Gastroesophageal sphincter (tissue), 4 donors: ENCODE results near the gene ZNF318. TPM values are rescaled to one million over a fixed set of nuclear protein-coding genes. Genes with fewer than 3 reads are reported as not detected.

Source experiments
- ATAC-seq: fragments of 150-250 bp; one replicate; pipeline ENCODE4 v1.9.1; 2016; ENCODE audit warnings: mild to moderate bottlenecking, moderate library complexity
- H3K27ac ChIP-seq, 4 donors: fragments of 200-600 bp; sonication (generic) in 3 of 4; 1 replicate in 3 of 4; 2 replicates in 1 of 4; pipeline ENCODE4 v1.5.1; 2016 to 2019
- H3K27me3 ChIP-seq: fragments of 200-600 bp; sonication (generic); one replicate; pipeline ENCODE4 v1.5.1; 2019
- H3K36me3 ChIP-seq, 2 donors: fragments of 200-600 bp; sonication (generic); one replicate each; pipeline ENCODE4 v1.5.1; 2019; ENCODE audit warnings: control low read depth in 1 of 2
- H3K4me1 ChIP-seq, 3 donors: fragments of 200-600 bp; sonication (generic); 1 replicate in 2 of 3; 2 replicates in 1 of 3; pipeline ENCODE4 v1.5.1; 2016 to 2019; ENCODE audit warnings: control low read depth in 2 of 3
- H3K4me3 ChIP-seq, 2 donors: fragments of 200-600 bp; sonication (generic); one replicate each; pipeline ENCODE4 v1.5.1; 2019; ENCODE audit warnings: mild to moderate bottlenecking in 1 of 2, moderate library complexity in 1 of 2
- H3K9me3 ChIP-seq, 3 donors: fragments of 200-600 bp; sonication (generic); one replicate each; pipeline ENCODE4 v1.5.1; 2017 to 2019; ENCODE audit warnings: control low read depth in 2 of 3
- CTCF ChIP-seq, 4 experiments: fragments of 200-600 bp in 2 of 4; fragments of 450-650 bp in 2 of 4; sonication (generic) in 1 of 4; IDR thresholded peaks; one replicate each; pipeline ENCODE4 v1.5.1; 2017 to 2019; ENCODE audit warnings: antibody characterized with exemption in 4 of 4, mild to moderate bottlenecking in 2 of 4, moderate library complexity in 2 of 4
- EP300 ChIP-seq: sonication (generic); formaldehyde crosslinking; IDR thresholded peaks from one replicate; pipeline ENCODE4 v1.6.1; 2017; ENCODE audit warnings: antibody characterized with exemption, mild to moderate bottlenecking
- POLR2A ChIP-seq, 2 donors: fragments of 450-650 bp; IDR thresholded peaks; one replicate each; pipeline ENCODE4 v1.6.1; 2017; ENCODE audit warnings: antibody characterized with exemption in 2 of 2, mild to moderate bottlenecking in 2 of 2, moderate library complexity in 1 of 2
- POLR2AphosphoS5 ChIP-seq: sonication (generic); formaldehyde crosslinking; IDR thresholded peaks from one replicate; pipeline ENCODE4 v1.6.1; 2017; ENCODE audit warnings: antibody characterized with exemption
- WGBS, 2 donors: methylation state at CpG; one replicate each; pipeline ENCODE4 v1.1.5; 2018; ENCODE audit warnings: low coverage in 1 of 2; 5-methylcytosine and 5-hydroxymethylcytosine counted together
- total RNA-seq, 4 donors: library from RNA; depleted of rRNA; stranded (reverse); fragments of >200 nt; gene quantifications; one replicate each; pipeline ENCODE4 v1.1.0, GENCODE V29; 2016

The ZNF318 gene
- total RNA-seq, 4 donors from 2014 or later: 11.7 to 22.1 (median 18.4) TPM

- TF ChIP-seq EP300 (no peak), POLR2A (IDR thresholded peaks at IDR 0.05) (no peak), CTCF (IDR thresholded peaks at IDR 0.05) (no peak), POLR2AphosphoS5 (no peak)
- Histone ChIP-seq H3K4me3 (no peak overlapping the region), H3K36me3 (peaks cover 0 to 70% of the 10 kb centered on the region in 2 donors), H3K4me1 (no peaks in the 10 kb centered on the region), H3K9me3 (no peaks in the 10 kb centered on the region), H3K27ac (no peak overlapping the region), H3K27me3 (no peaks in the 10 kb centered on the region)
- ATAC-seq: no peak
Measured at GRCh38 chr6:43338243-43338642, 31.2 kb downstream of the ZNF318 start.

GRCh38 chr6:43336382-43336781 lies 33.1 kb downstream of the ZNF318 start:
- no peak overlapping the region for H3K4me3 ChIP-seq
- WGBS, 2 donors: 39 to 59% methylated on average over 3 of the region's 3 CpGs
- H3K9me3 ChIP-seq: no peaks in the 10 kb centered on the region
- no peak for TF ChIP-seq POLR2A (IDR thresholded peaks at IDR 0.05)
- TF ChIP-seq EP300: no peak
- no peak for TF ChIP-seq CTCF (IDR thresholded peaks at IDR 0.05)
- TF ChIP-seq POLR2AphosphoS5: no peak
- no peaks in the 10 kb centered on the region for H3K27me3 ChIP-seq
- no peak overlapping the region for H3K27ac ChIP-seq
- H3K4me1 ChIP-seq: no peaks in the 10 kb centered on the region
- ATAC-seq: no peak
- H3K36me3 ChIP-seq: peaks cover 0 to 52% of the 10 kb centered on the region in 2 donors

- no peak overlapping the region for H3K4me3 ChIP-seq
- H3K4me1 ChIP-seq: no peaks in the 10 kb centered on the region
- WGBS, 2 donors: 80 to 92% methylated on average over 1 to 3 of the region's 3 CpGs
- ATAC-seq: no peak
- no peaks in the 10 kb centered on the region for H3K27me3 ChIP-seq
- peaks cover 0 to 43% of the 10 kb centered on the region in 2 donors for H3K36me3 ChIP-seq
- no peaks in the 10 kb centered on the region for H3K9me3 ChIP-seq
- no peak overlapping the region for H3K27ac ChIP-seq
- TF ChIP-seq POLR2A (IDR thresholded peaks at IDR 0.05) (no peak), CTCF (IDR thresholded peaks at IDR 0.05) (no peak), POLR2AphosphoS5 (no peak), EP300 (no peak)
Measured at GRCh38 chr6:43335469-43335868, 34.0 kb downstream of the ZNF318 start.

- H3K27ac ChIP-seq: no peak overlapping the region
- WGBS, 2 donors: 22 to 58% methylated on average over 2 of the region's 2 CpGs
- TF ChIP-seq POLR2A (IDR thresholded peaks at IDR 0.05) (no peak), EP300 (no peak), CTCF (IDR thresholded peaks at IDR 0.05) (peak; percentile 28 to 68 (median 61)), POLR2AphosphoS5 (peak; percentile 16)
- H3K36me3 ChIP-seq: peaks cover 0 to 34% of the 10 kb centered on the region in 2 donors
- H3K9me3 ChIP-seq: no peaks in the 10 kb centered on the region
- ATAC-seq: peak; percentile 68
- no peaks in the 10 kb centered on the region for H3K4me1 ChIP-seq
- H3K4me3 ChIP-seq: no peak overlapping the region
- H3K27me3 ChIP-seq: no peaks in the 10 kb centered on the region
Measured at GRCh38 chr6:43334466-43335095, 34.9 kb downstream of the ZNF318 start.

GRCh38 chr6:43331891-43332290 lies 37.6 kb downstream of the ZNF318 start:
- WGBS, 2 donors: 71 to 81% methylated on average over 4 of the region's 4 CpGs
- H3K9me3 ChIP-seq: no peaks in the 10 kb centered on the region

More at GRCh38 chr6:43331891-43332290, 37.6 kb downstream of the ZNF318 start:
- Histone ChIP-seq H3K4me3 (no peak overlapping the region), H3K4me1 (no peaks in the 10 kb centered on the region), H3K36me3 (peaks cover 0 to 18% of the 10 kb centered on the region in 2 donors), H3K27me3 (no peaks in the 10 kb centered on the region), H3K27ac (no peak overlapping the region)
- ATAC-seq: no peak
- TF ChIP-seq POLR2A (IDR thresholded peaks at IDR 0.05) (no peak), POLR2AphosphoS5 (no peak), EP300 (no peak), CTCF (IDR thresholded peaks at IDR 0.05) (no peak)
